HG03575 (cell line): ENCODE data around the gene CFAP97D2.
"Not testable (repeated sequence)": the region's sequence is repeated elsewhere in the genome, so short reads cannot be mapped to it uniquely, and the experiment has no call there.

Experiments
- ATAC-seq: cut with Tn5 transposase; IDR thresholded peaks from one replicate; pipeline ENCODE4 v1.9.1; 2021; ENCODE audit not compliant: unreplicated experiment, insufficient number of reproducible peaks, low FRiP score; ENCODE audit errors: extremely low read depth

The CFAP97D2 gene

DNA sequence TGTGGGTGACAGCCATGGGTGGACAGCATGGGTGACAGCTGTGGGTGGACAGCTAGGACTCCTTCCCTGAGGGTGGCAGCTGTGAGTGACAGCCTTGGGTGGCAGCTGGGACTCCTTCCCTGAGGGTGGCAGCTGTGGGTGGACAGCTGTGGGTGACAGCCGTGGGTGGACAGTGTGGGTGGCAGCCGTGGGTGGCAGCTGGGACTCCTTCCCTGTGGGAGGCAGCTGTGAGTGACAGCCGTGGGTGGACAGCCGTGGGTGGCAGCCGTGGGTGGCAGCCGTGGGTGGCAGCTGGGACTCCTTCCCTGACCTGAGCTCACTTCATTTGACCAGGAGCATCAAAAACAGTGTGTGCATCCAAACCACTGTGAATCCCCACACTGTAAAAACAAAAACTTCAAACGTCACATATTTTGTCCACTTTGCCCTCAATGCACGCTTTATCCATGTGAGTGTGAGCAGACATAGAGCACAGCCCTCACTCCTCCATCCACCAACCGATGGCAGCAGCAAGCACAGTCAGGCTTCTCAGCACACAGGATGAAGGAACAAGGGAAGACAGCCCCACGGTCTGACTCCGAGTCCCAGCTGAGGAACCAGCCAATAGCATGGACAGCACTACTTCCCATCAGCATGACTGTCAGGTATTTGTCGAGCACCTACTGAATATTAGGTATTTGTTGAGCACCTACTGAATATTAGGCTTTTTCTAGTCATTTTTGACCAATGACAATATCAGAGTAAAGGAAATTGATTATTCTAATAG is 1.6 kb upstream of the CFAP97D2 start:
- no peak for ATAC-seq

DNA sequence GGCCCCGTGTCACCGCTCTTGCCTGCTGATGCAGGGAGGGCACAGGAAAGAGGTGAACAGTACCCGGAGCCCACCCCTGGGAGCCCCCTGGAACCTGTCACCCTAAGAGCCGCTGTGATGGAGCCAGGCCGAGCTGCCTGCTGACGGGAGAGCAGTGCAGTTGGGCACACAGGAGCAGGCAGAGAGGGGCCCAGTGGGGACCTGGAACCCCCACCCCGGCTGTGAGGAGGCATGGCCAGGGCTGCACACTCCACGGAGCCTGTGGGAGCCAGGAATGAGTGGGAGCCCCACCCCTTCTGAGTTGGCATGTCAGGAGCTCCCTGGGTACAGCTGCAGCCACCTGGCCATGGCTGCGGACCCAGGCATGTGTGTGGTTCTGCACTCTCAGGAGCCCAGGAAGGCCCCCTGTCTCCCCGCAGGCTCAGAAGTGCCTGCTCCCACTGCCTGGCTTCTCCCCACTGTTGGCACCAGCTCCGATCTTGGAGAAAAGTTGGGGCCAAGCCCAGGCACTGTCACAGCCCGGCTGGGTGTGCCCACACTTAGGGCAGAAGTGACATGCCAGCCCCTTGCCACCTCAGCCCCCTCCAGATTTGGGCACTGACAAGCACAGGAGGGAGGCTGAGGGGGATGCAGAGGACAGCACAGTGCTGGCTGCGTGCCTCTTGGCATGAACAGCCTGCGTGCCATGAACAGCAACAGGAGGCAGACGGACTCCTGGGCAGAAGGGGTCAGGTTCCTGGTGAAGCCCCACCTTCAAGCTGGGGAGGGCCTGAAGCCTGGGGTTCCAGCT is 6.3 kb downstream of the CFAP97D2 start:
- no peak for ATAC-seq

GRCh38 chr13:114194853-114195252 is 15.8 kb downstream of the CFAP97D2 start:
- no peak for ATAC-seq

GRCh38 chr13:114196629-114197028 is 17.6 kb downstream of the CFAP97D2 start:
- no peak for ATAC-seq

DNA sequence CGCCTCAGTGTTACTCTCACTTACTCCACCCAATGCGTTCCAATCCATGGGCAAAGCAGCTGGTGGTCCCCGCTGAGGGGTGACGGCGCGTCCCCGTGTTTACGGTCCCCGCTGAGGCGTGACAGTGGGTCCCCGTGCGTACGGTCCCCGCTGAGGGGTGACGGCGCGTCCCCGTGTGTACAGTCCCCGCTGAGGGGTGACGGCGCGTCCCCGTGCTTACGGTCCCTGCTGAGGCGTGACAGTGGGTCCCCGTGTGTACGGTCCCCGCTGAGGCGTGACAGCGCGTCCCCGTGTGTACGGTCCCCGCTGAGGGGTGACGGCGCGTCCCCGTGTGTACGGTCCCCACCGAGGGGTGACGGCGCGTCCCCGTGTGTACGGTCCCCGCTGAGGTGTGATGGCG is 19.5 kb downstream of the CFAP97D2 start:
- no peak for ATAC-seq

DNA sequence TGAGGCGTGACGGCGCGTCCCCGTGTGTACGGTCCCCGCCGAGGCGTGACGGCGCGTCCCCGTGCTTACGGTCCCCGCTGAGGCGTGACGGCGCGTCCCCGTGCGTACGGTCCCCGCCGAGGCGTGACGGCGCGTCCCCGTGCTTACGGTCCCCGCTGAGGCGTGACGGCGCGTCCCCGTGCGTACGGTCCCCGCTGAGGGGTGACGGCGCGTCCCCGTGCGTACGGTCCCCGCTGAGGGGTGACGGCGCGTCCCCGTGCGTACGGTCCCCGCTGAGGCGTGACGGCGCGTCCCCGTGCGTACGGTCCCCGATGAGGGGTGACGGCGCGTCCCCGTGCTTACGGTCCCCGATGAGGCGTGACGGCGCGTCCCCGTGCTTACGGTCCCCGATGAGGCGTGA is 20.5 kb downstream of the CFAP97D2 start:
- ATAC-seq: not testable (repeated sequence)

DNA sequence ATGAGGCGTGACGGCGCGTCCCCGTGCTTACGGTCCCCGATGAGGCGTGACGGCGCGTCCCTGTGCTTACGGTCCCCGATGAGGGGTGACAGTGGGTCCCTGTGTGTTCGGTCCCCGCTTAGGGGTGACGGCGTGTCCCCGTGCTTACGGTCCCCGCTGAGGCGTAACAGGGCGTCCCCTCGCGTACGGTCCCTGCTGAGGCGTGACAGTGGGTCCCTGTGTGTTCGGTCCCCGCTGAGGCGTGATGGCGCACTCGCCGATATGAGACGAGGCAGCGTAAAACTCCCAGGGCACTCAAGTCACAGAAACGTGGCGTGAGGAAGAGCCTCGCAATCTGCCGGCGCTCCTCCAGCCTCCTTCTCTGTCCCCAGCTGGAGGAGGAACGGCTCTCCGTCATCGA is 20.9 kb downstream of the CFAP97D2 start:
- ATAC-seq: no peak

- ATAC-seq: no peak
These were observed 21.4 kb downstream of the CFAP97D2 start for GRCh38 chr13:114200399-114200911.

DNA sequence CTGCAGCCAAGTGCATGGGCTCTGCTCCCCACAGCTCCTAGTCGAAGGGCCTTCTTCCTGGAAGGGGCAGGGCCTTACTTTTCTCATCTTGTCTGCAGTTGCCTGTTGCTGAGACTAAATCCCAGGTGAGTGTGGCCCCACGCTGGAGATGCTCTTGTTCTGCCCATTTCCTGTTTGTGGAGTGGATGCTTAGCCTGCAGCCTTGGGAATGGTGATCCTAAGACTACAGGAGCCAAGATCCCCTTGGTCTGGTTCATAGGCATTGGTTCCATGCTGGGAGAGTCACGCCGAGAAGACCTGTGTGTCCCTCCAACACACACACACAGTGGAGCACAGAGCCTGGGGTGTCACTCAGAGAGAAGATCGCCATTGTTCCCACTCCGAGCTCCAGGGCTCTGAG is 23.5 kb downstream of the CFAP97D2 start:
- ATAC-seq: no peak

DNA sequence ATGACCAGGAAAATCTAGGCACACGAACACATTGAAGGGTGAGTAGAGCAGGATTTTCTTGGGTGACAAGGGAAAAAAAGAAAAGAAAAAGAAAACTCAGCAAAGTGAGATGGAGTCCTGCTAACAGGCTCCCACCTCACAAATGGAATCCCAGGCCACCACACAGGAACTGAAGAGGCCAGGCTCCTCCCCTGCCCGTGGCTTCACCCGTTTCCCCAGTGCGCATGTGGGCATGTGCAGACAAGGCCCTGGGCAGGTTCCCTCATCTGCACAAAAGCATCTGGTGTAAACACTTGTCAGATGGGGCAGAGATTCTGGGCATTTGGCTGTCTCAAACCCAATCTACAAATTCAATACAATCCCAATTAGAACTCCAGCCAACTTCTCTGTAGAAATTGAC is 24.5 kb downstream of the CFAP97D2 start:
- ATAC-seq: no peak

GRCh38 chr13:114204894-114205293 is 25.8 kb downstream of the CFAP97D2 start:
- ATAC-seq: no peak

DNA sequence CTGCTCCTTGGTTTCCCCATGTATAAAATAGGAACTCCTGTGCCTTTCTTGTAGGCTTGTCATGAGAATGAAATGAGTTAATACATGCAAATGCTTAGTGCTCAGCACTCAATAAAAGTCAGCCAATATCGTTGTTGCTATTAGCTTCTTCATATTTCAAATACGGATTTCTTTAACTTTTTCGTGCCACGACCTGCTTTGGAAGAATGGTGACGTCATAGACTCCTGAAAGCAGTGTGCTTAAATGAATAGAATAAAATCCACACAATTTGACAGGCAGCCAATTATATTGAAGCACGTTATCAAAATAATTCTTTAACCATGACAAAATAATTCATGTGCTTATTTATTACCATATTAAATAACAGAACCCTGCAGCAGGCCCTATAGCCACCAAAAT is 29.1 kb downstream of the CFAP97D2 start:
- no peak for ATAC-seq

DNA sequence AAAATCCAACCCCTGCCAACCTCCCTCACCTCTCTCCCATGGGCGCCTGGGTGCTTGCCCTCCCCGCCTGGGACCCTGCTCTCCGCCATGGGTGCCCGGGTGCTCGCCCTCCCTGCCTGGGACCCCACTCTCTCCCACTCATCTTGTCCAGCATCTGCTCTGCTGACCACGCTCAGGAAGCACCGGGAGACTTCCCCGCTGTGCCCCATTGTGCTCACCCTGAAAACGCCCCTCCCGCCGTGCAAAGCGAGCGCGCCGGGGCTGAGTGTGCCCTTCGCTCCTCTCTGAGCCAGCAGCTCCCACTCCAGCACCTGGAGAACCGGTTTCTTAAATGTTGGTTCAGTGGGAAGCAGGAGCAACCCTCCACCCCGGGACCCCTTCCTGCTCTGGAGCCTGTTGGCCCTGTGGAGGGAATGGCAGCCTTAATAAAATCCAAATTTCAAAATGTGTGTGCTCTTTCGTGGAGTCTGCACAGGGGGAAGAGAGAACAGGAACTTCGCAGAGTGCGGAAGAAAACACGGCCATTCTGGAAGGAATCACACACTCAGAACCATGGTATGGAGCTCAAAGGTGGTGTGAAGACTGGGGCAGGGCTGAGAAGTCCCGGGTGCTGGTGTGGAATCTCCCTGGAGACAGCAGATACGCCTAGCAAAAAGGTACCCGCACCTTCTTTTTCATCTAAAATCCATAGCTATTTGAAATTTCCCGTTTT is 32.5 kb downstream of the CFAP97D2 start:
- ATAC-seq: no peak

GRCh38 chr13:114212158-114212495 is 33.1 kb downstream of the CFAP97D2 start:
- no peak for ATAC-seq

- no peak for ATAC-seq
These were observed 34.9 kb downstream of the CFAP97D2 start for GRCh38 chr13:114213980-114214379.

- ATAC-seq: no peak
These were observed 40.3 kb downstream of the CFAP97D2 start for GRCh38 chr13:114219392-114219791.

DNA sequence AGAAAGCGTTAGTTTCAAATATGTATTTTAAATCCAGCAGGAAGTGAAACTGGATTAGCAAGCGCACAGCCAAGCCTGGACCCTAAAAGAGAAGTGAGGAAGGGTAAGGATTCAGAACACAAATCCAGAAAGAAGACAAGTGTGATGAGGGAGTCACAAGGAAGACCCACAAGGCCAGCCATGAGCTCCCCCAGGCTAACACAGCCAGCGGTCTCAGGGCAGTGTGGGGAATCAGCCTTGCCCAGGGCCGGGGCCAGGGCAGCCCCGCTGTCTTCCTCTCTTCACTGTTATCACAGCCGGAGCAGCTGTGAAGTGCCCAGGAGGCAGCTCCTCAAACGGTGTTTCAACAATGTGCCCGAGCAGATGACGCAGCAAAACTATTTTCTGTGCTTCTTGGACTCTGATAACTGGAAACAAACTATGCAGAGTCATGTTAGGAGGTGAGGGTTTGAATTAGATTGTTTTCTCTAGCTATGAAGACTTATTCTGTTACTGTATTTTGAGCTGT is 43.5 kb downstream of the CFAP97D2 start:
- ATAC-seq: no peak

DNA sequence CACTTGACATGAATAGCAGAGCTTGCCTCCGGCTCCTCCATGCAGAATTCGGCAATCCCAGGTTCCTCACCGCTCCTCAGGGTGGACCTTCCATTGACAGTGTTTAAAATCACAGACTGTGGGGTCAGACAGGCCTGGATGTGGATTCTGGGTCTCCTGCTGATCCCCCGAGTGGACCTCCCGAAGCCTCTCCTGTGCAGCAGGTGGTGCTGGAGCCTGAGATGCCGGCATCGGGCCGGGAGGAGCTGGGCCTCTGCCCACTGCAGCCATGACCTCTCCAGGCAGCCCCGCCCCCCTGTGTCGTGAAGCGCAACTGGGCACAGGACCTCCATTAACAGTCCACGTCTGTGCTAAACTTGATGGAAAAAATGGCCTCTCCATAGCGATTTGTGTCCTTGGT is 45.1 kb downstream of the CFAP97D2 start:
- no peak for ATAC-seq

GRCh38 chr13:114225610-114226009 is 46.6 kb downstream of the CFAP97D2 start:
- ATAC-seq: no peak

- no peak for ATAC-seq
These were observed 47.0 kb downstream of the CFAP97D2 start for GRCh38 chr13:114226088-114226487.
